Measurements from ENCODE around the gene OST4.

Gene OST4

GRCh38 chr2:27025861-27026851, 45.3 kb downstream of the OST4 start:
- no peak for TF ChIP-seq CTCF (IDR thresholded peaks at IDR 0.05)

- no peak for TF ChIP-seq CTCF (IDR thresholded peaks at IDR 0.05)
Observed at GRCh38 chr2:27025281-27025800, 46.1 kb downstream of the OST4 start.

- TF ChIP-seq CTCF (IDR thresholded peaks at IDR 0.05): no peak
Observed at GRCh38 chr2:27024812-27025211, 46.6 kb downstream of the OST4 start.

- TF ChIP-seq CTCF (IDR thresholded peaks at IDR 0.05): no peak
Observed at GRCh38 chr2:27024188-27024587, 47.3 kb downstream of the OST4 start.

GRCh38 chr2:27023740-27024139, 47.7 kb downstream of the OST4 start:
- no peak for TF ChIP-seq CTCF (IDR thresholded peaks at IDR 0.05)

- TF ChIP-seq CTCF (IDR thresholded peaks at IDR 0.05): no peak
Observed at GRCh38 chr2:27021253-27022049, 50.0 kb downstream of the OST4 start.
